C4-2B (cell line): ENCODE measurements around the gene SLFN5.
"Not testable (repeated sequence)": the region's sequence is repeated elsewhere in the genome, so short reads cannot be mapped to it uniquely, and the experiment has no call there.

Experiments
- ZFX ChIP-seq: fragments of 450-650 bp; IDR thresholded peaks from 2 replicates; pipeline ENCODE4 v1.6.1; 2017
- TF ChIP-seq, protein P1 (sequence below): fragments of 450-650 bp; conservative IDR thresholded peaks from 2 replicates; pipeline ENCODE4 v1.5.1; 2017; ENCODE audit warnings: mild to moderate bottlenecking

DNA sequence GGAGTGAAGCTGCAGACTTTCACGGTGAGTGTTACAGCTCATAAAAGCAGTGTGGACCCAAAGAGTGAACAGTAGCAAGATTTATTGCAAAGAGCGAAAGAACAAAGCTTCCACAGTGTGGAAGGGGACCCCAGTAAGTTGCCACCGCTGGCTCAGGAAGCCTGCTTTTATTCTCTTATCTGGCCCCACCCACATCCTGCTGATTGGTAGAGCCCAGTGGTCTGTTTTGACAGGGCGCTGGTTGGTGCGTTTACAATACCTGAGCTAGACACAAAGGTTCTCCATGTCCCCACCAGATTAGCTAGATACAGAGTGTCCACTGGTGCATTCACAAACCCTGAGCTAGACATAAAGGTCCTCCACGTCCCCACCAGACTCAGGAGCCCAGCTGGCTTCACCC, 35.6 kb downstream of the SLFN5 start:
- TF ChIP-seq, protein P1, sequence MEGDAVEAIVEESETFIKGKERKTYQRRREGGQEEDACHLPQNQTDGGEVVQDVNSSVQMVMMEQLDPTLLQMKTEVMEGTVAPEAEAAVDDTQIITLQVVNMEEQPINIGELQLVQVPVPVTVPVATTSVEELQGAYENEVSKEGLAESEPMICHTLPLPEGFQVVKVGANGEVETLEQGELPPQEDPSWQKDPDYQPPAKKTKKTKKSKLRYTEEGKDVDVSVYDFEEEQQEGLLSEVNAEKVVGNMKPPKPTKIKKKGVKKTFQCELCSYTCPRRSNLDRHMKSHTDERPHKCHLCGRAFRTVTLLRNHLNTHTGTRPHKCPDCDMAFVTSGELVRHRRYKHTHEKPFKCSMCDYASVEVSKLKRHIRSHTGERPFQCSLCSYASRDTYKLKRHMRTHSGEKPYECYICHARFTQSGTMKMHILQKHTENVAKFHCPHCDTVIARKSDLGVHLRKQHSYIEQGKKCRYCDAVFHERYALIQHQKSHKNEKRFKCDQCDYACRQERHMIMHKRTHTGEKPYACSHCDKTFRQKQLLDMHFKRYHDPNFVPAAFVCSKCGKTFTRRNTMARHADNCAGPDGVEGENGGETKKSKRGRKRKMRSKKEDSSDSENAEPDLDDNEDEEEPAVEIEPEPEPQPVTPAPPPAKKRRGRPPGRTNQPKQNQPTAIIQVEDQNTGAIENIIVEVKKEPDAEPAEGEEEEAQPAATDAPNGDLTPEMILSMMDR = not testable (repeated sequence)
- not testable (repeated sequence) for TF ChIP-seq ZFX
